Osteocyte (in vitro differentiated cells): ENCODE data around the gene AMDHD2. TPM values are rescaled to one million over a fixed set of nuclear protein-coding genes. Genes with fewer than 3 reads are reported as not detected.
"Not testable (repeated sequence)": the region's sequence is repeated elsewhere in the genome, so short reads cannot be mapped to it uniquely, and the experiment has no call there.

Source experiments
- DNase-seq: peaks from one replicate; pipeline ENCODE4 v3.0.0; 2021; ENCODE audit warnings: mixed read lengths; ENCODE audit not compliant: unreplicated experiment; ENCODE audit errors: extremely low spot score
- H3K27ac Mint-ChIP-seq: one replicate; pipeline ENCODE4 v1.8.0; 2021; ENCODE audit warnings: mild to moderate bottlenecking, mixed read lengths; ENCODE audit not compliant: unreplicated experiment
- H3K27me3 Mint-ChIP-seq: one replicate; pipeline ENCODE4 v1.8.0; 2021; ENCODE audit warnings: mixed read lengths; ENCODE audit not compliant: unreplicated experiment
- H3K36me3 Mint-ChIP-seq: one replicate; pipeline ENCODE4 v1.8.0; 2021; ENCODE audit warnings: mixed read lengths; ENCODE audit not compliant: unreplicated experiment
- H3K4me1 Mint-ChIP-seq: one replicate; pipeline ENCODE4 v1.8.0; 2021; ENCODE audit warnings: mixed read lengths; ENCODE audit not compliant: unreplicated experiment
- H3K4me3 Mint-ChIP-seq: one replicate; pipeline ENCODE4 v1.8.0; 2021; ENCODE audit warnings: mild to moderate bottlenecking, moderate library complexity, mixed read lengths; ENCODE audit not compliant: unreplicated experiment
- H3K9me3 Mint-ChIP-seq: one replicate; pipeline ENCODE4 v1.8.0; 2021; ENCODE audit warnings: mixed read lengths; ENCODE audit not compliant: unreplicated experiment
- CTCF ChIP-seq: fragments of 200-600 bp; sonication (generic); IDR thresholded peaks from 2 replicates; pipeline ENCODE4 v1.5.0; 2021; ENCODE audit warnings: antibody characterized with exemption, mild to moderate bottlenecking, moderate library complexity
- total RNA-seq: library from RNA; stranded (reverse); gene quantifications from 2 replicates; pipeline ENCODE4 v1.2.1, GENCODE V29; 2021

AMDHD2 gene
- total RNA-seq, 1 donor from 2014 or later, result 56.6 TPM

DNA sequence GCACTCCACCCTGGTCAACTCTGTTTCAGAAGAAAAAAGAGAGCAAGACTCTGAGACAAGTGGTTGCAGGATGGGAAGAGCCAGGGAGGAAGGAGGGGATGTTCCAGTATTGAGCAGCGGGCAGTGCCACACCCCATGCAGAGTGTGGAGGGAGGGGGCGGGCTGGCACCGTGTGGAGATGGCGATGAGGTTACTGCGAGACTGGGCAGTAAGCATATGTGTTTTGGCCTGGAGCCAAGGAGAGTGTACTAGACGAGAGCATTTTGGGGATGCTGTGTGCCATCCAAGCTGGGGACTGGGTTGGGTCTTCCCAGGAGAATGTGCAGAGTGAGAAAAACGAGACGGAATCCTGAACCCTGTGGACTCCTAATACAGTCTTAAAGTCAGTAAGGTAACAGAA, 41.9 kb upstream of the AMDHD2 start:
- no peak for TF ChIP-seq CTCF
- Mint-ChIP-seq H3K27me3 (no peaks in the 10 kb centered on the region), H3K4me1 (peaks cover 30% of the 10 kb centered on the region), H3K9me3 (no peaks in the 10 kb centered on the region), H3K4me3 (no peak overlapping the region), H3K27ac (no peak overlapping the region), H3K36me3 (no peaks in the 10 kb centered on the region)
- DNase-seq, result no peak

DNA sequence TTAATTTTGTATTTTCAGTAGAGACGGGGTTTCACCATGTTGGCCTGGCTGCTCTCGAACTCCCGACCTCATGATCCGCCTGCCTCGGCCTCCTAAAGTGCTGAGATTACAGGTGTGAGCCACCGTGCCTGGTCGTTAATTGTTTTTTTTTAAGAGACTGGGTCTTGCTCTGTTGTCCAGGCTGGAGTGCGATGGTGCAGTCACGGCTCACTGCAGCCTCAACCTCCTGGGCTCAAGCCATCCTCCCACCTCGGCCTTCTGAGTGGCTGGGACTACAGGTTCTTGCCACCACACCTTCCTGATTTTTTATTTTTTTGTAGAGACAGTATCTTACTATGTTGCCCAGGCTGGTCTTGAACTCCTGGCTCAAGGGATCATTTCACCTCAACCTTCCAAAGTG, 40.2 kb upstream of the AMDHD2 start:
- DNase-seq, H3K9me3 Mint-ChIP-seq, H3K4me3 Mint-ChIP-seq, H3K27ac Mint-ChIP-seq, H3K36me3 Mint-ChIP-seq, H3K27me3 Mint-ChIP-seq: not testable (repeated sequence)
- H3K4me1 Mint-ChIP-seq, result peaks cover 31% of the 10 kb centered on the region

DNA sequence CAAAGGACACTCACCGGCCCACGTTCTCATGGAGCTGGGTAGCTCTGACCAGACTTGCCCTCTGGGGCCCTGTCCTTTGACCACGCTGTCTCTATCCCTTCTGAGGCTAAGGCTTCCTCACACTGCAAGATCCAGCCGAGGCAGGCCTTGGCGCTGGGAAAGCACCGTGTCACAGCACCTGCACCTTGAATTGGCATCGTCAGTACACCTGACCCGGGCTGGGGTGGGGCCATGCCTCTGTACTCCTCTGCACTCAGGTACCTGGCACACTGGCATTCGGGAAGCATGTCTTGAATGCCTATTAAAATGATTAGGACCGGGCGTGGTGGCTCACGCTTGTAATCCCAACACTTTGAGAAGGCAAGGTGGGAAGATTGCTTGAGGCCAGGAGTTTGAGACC, 39.2 kb upstream of the AMDHD2 start:
- Mint-ChIP-seq H3K9me3 (no peaks in the 10 kb centered on the region), H3K27me3 (no peaks in the 10 kb centered on the region), H3K27ac (no peak overlapping the region), H3K36me3 (no peaks in the 10 kb centered on the region), H3K4me1 (peaks cover 31% of the 10 kb centered on the region), H3K4me3 (no peak overlapping the region)
- no peak for DNase-seq
- no peak for TF ChIP-seq CTCF

DNA sequence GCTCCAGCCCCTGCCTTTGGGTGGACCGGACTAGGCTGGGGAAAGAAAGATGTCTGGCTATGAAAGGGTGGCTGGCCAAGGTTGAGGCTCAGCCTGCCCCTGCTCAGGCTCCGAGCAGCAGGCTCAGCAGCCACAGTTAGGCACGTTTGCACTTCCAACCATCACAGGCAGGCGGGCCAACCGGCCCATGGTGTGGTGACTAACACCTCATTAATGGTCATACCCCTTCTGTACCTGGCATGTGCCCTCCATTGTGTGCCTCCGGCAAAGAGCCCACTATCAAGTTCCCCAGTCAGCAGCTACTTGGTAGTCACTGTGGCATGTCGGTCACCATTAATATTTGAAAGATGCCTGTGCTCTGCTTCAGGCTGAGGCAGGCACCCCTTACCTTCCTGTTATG, 38.5 kb upstream of the AMDHD2 start:
- Mint-ChIP-seq H3K27me3 (no peaks in the 10 kb centered on the region), H3K9me3 (no peaks in the 10 kb centered on the region), H3K36me3 (no peaks in the 10 kb centered on the region), H3K4me1 (peaks cover 27% of the 10 kb centered on the region), H3K27ac (no peak overlapping the region), H3K4me3 (no peak overlapping the region)
- DNase-seq, result no peak
- no peak for TF ChIP-seq CTCF

DNA sequence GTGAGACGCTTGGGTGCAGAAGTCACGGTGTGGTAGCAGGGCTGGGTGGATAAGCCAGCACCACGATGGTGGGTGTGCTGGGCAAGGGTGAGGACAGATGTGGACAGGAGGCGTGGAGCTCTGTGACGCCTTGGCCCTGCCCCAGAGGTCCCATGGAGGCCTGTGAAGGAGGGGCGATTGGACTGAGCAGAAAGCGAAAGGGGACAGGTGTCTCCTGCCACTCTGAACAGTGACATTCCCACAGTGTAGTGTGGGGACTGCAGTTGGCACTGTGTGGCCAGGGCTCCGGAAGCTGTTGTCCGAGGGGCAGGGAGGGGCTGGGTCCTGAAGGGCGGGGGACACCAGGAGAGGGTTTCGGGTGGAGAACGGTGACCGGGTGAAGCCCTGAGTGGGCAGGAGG, 37.9 kb upstream of the AMDHD2 start:
- DNase-seq, result no peak
- TF ChIP-seq CTCF, result no peak
- Mint-ChIP-seq H3K27ac (no peak overlapping the region), H3K36me3 (no peaks in the 10 kb centered on the region), H3K9me3 (no peaks in the 10 kb centered on the region), H3K27me3 (no peaks in the 10 kb centered on the region), H3K4me3 (no peak overlapping the region), H3K4me1 (peaks cover 29% of the 10 kb centered on the region)
